HG02938 (cell line): ENCODE measurements around the gene SH3D21.

Source experiments
- ATAC-seq: cut with Tn5 transposase; IDR thresholded peaks from one replicate; pipeline ENCODE4 v1.9.1; 2021; ENCODE audit warnings: mild to moderate bottlenecking, moderate library complexity; ENCODE audit not compliant: unreplicated experiment

SH3D21 gene

GRCh38 chr1:36303244-36303643, 2.9 kb upstream of the SH3D21 start:
- ATAC-seq = no peak

- ATAC-seq = no peak
Measured at GRCh38 chr1:36303650-36304360, 2.4 kb upstream of the SH3D21 start.

- no peak for ATAC-seq
Measured at GRCh38 chr1:36304521-36304920, 1.6 kb upstream of the SH3D21 start.

- ATAC-seq = no peak
Measured at GRCh38 chr1:36304970-36305914, 926 bp upstream of the SH3D21 start.

GRCh38 chr1:36305915-36306209, 306 bp upstream of the SH3D21 start:
- ATAC-seq = no peak

- peak; percentile 90 for ATAC-seq
Measured at GRCh38 chr1:36306902-36307456, 811 bp downstream of the SH3D21 start.

GRCh38 chr1:36307601-36308330, 1.6 kb downstream of the SH3D21 start:
- no peak for ATAC-seq

GRCh38 chr1:36309397-36309796, 3.2 kb downstream of the SH3D21 start:
- ATAC-seq = no peak

GRCh38 chr1:36320291-36320761, 14.2 kb downstream of the SH3D21 start:
- ATAC-seq = no peak

- ATAC-seq = no peak
Measured at GRCh38 chr1:36320767-36321118, 14.6 kb downstream of the SH3D21 start.

- no peak for ATAC-seq
Measured at GRCh38 chr1:36321119-36321951, 15.2 kb downstream of the SH3D21 start.

GRCh38 chr1:36322041-36322785, 16.0 kb downstream of the SH3D21 start:
- ATAC-seq = no peak

- no peak for ATAC-seq
Measured at GRCh38 chr1:36322786-36323635, 16.8 kb downstream of the SH3D21 start.

- ATAC-seq = no peak
Measured at GRCh38 chr1:36323636-36324352, 17.6 kb downstream of the SH3D21 start, which contains the start of gene EVA1B. Gene EVA1B, minus strand, starts transcription at chr1:36323645. Its CDS starts 608 bp downstream, at chr1:36323037.

- no peak for ATAC-seq
Measured at GRCh38 chr1:36324353-36324703, 18.2 kb downstream of the SH3D21 start.

GRCh38 chr1:36326499-36326898, 20.3 kb downstream of the SH3D21 start:
- ATAC-seq = no peak

- ATAC-seq = no peak
Measured at GRCh38 chr1:36327421-36328087, 21.4 kb downstream of the SH3D21 start.

GRCh38 chr1:36328088-36328480, 21.9 kb downstream of the SH3D21 start:
- no peak for ATAC-seq
